OCI-LY3 (cell line): ENCODE results near the gene CADPS2.

Source experiments
- EZH2phosphoT487 ChIP-seq: fragments of 200-600 bp; shearing (Covaris generic); IDR thresholded peaks from 2 replicates; pipeline ENCODE4 v1.6.1; 2018; ENCODE audit warnings: antibody characterized with exemption, mixed run types, low read depth
- TF ChIP-seq, protein P1 (sequence below): fragments of 200-600, 300-600 bp; sonication (generic); IDR thresholded peaks from 2 replicates; pipeline ENCODE4 v1.5.1; 2014; ENCODE audit warnings: antibody characterized with exemption, low read length, low read depth

- TF ChIP-seq, protein P1, sequence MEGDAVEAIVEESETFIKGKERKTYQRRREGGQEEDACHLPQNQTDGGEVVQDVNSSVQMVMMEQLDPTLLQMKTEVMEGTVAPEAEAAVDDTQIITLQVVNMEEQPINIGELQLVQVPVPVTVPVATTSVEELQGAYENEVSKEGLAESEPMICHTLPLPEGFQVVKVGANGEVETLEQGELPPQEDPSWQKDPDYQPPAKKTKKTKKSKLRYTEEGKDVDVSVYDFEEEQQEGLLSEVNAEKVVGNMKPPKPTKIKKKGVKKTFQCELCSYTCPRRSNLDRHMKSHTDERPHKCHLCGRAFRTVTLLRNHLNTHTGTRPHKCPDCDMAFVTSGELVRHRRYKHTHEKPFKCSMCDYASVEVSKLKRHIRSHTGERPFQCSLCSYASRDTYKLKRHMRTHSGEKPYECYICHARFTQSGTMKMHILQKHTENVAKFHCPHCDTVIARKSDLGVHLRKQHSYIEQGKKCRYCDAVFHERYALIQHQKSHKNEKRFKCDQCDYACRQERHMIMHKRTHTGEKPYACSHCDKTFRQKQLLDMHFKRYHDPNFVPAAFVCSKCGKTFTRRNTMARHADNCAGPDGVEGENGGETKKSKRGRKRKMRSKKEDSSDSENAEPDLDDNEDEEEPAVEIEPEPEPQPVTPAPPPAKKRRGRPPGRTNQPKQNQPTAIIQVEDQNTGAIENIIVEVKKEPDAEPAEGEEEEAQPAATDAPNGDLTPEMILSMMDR: no peak
- no peak for TF ChIP-seq EZH2phosphoT487
Observed at GRCh38 chr7:122675621-122676020, 210.6 kb downstream of the CADPS2 start.
